WTC11 (cell line): ENCODE results near the gene APCDD1. TPM values are rescaled to one million over a fixed set of nuclear protein-coding genes. Genes with fewer than 3 reads are reported as not detected.

Source experiments
- ATAC-seq: fragments of 200-7000 bp; cut with Tn5 transposase; 2 replicates; pipeline ENCODE4 v1.10.0; 2021; ENCODE audit warnings: mild to moderate bottlenecking, moderate library complexity
- CTCF ChIA-PET: fragments of 300-600 bp; sonication (Branson Sonifier 250); formaldehyde crosslinking; loops from one replicate; lab custom pipeline; 2021; ENCODE audit warnings: antibody characterized with exemption; lab: Charles Lee
- POLR2A ChIA-PET: fragments of 350-600 bp; sonication (Branson Sonifier 250); formaldehyde crosslinking; loops from one replicate; lab custom pipeline; 2021; ENCODE audit warnings: antibody characterized with exemption; lab: Charles Lee
- DNase-seq: peaks from one replicate; pipeline ENCODE4 v3.0.0; 2021; ENCODE audit warnings: low spot score
- H3K27ac Mint-ChIP-seq: 2 replicates; pipeline ENCODE4 v1.8.0; 2021; ENCODE audit warnings: mixed read lengths
- H3K27me3 Mint-ChIP-seq: 2 replicates; pipeline ENCODE4 v1.8.0; 2021; ENCODE audit warnings: low read depth, mild to moderate bottlenecking, moderate library complexity, mixed read lengths
- H3K36me3 Mint-ChIP-seq: 2 replicates; pipeline ENCODE4 v1.8.0; 2021; ENCODE audit warnings: mixed read lengths
- H3K4me1 Mint-ChIP-seq: 2 replicates; pipeline ENCODE4 v1.8.0; 2022; ENCODE audit warnings: mixed read lengths
- H3K4me3 Mint-ChIP-seq: 2 replicates; pipeline ENCODE4 v1.8.0; 2021; ENCODE audit warnings: mild to moderate bottlenecking, moderate library complexity, mixed read lengths
- H3K9me3 Mint-ChIP-seq: 2 replicates; pipeline ENCODE4 v1.8.0; 2021; ENCODE audit warnings: mixed read lengths
- ATF2 ChIP-seq: sonication (generic); formaldehyde crosslinking; IDR thresholded peaks from 2 replicates; pipeline ENCODE4 v1.8.1; 2022; ENCODE audit warnings: low read depth, missing genetic modification reagents, borderline replicate concordance
- CREM ChIP-seq: sonication (generic); formaldehyde crosslinking; IDR thresholded peaks from 2 replicates; pipeline ENCODE4 v1.8.1; 2022; ENCODE audit warnings: mild to moderate bottlenecking, missing genetic modification reagents, moderate library complexity
- E2F1 ChIP-seq: sonication (generic); formaldehyde crosslinking; IDR thresholded peaks from 2 replicates; pipeline ENCODE4 v1.8.0; 2022; ENCODE audit warnings: mild to moderate bottlenecking, missing genetic modification reagents
- ELF4 ChIP-seq: sonication (generic); formaldehyde crosslinking; IDR thresholded peaks from 2 replicates; pipeline ENCODE4 v1.8.1; 2022; ENCODE audit warnings: low read depth, mild to moderate bottlenecking, moderate library complexity, missing genetic modification reagents
- FOXK1 ChIP-seq: sonication (generic); formaldehyde crosslinking; IDR thresholded peaks from 2 replicates; pipeline ENCODE4 v1.8.0; 2022; ENCODE audit warnings: mild to moderate bottlenecking, moderate library complexity, missing genetic modification reagents
- HMGA2 ChIP-seq: fragments of 250-450 bp; sonication (Bioruptor Pico); IDR thresholded peaks from 2 replicates; pipeline ENCODE4 v1.4.0; 2021; ENCODE audit warnings: mild to moderate bottlenecking, moderate library complexity
- IRF1 ChIP-seq: sonication (generic); formaldehyde crosslinking; IDR thresholded peaks from 2 replicates; pipeline ENCODE4 v1.8.0; 2023; ENCODE audit warnings: missing genetic modification reagents
- IRF2 ChIP-seq: sonication (generic); formaldehyde crosslinking; IDR thresholded peaks from 2 replicates; pipeline ENCODE4 v1.8.0; 2022; ENCODE audit warnings: low read depth, missing genetic modification reagents, borderline replicate concordance
- NFE2L1 ChIP-seq: sonication (generic); formaldehyde crosslinking; IDR thresholded peaks from 2 replicates; pipeline ENCODE4 v1.8.1; 2023; ENCODE audit warnings: missing genetic modification reagents
- NFYB ChIP-seq: sonication (generic); formaldehyde crosslinking; conservative IDR thresholded peaks from 2 replicates; pipeline ENCODE4 v1.8.0; 2022; ENCODE audit warnings: low read depth, missing genetic modification reagents
- PRRX2 ChIP-seq: fragments of 250-450 bp; sonication (Bioruptor Pico); IDR thresholded peaks from 2 replicates; pipeline ENCODE4 v1.8.0; 2021; ENCODE audit warnings: mild to moderate bottlenecking
- TEAD4 ChIP-seq: sonication (generic); formaldehyde crosslinking; IDR thresholded peaks from 2 replicates; pipeline ENCODE4 v1.8.0; 2022; ENCODE audit warnings: mild to moderate bottlenecking, missing genetic modification reagents
- ZNF232 ChIP-seq: sonication (generic); formaldehyde crosslinking; IDR thresholded peaks from 2 replicates; pipeline ENCODE4 v1.8.0; 2022; ENCODE audit warnings: mild to moderate bottlenecking, missing genetic modification reagents
- ZNF281 ChIP-seq: sonication (generic); formaldehyde crosslinking; IDR thresholded peaks from 2 replicates; pipeline ENCODE4 v1.8.0; 2023; ENCODE audit warnings: mild to moderate bottlenecking, missing genetic modification reagents
- ZNF671 ChIP-seq: fragments of 250-450 bp; sonication (Bioruptor Pico); IDR thresholded peaks from 2 replicates; pipeline ENCODE4 v1.8.0; 2021; ENCODE audit warnings: mild to moderate bottlenecking
- total RNA-seq: library from RNA; stranded (reverse); gene quantifications from 3 replicates; pipeline ENCODE4 v1.2.3, GENCODE V29; 2021
- TF ChIP-seq, protein P1 (sequence below): sonication (generic); formaldehyde crosslinking; IDR thresholded peaks from 2 replicates; pipeline ENCODE4 v1.8.1; 2023; ENCODE audit warnings: mild to moderate bottlenecking, moderate library complexity, missing genetic modification reagents
- TF ChIP-seq, protein P2 (sequence below): sonication (generic); formaldehyde crosslinking; IDR thresholded peaks from 2 replicates; pipeline ENCODE4 v1.8.1; 2023; ENCODE audit warnings: mild to moderate bottlenecking, missing genetic modification reagents, moderate library complexity
- TF ChIP-seq, protein P3 (sequence below): fragments of 250-450 bp; sonication (Bioruptor Pico); IDR thresholded peaks from 2 replicates; pipeline ENCODE4 v2.1.2; 2022; ENCODE audit warnings: mild to moderate bottlenecking, moderate library complexity
- TF ChIP-seq, protein P4 (sequence below): sonication (generic); formaldehyde crosslinking; IDR thresholded peaks from 2 replicates; pipeline ENCODE4 v1.8.1; 2023; ENCODE audit warnings: mild to moderate bottlenecking, missing genetic modification reagents, borderline replicate concordance

APCDD1 gene
- total RNA-seq, 1 experiment from 2014 or later, result 7.1 TPM

DNA sequence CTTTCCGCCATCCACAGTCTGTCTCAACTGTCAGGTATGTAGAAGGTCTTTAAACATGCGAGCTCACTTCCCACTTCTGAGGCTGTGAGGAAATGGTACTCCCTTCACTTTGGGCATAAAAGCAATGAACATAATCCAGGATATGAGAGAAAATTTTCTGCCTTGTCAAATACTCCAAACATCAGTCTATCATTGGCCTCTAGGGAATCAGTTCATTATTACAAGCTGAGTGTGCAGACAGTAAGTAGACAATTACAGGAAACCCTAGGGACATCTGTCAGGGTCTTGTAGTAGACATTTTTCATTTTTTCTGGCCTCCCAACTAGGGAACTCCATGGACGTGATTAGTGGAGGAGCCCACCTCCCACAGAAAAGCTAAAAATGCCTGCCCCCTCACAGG lies 13.6 kb upstream of the APCDD1 start:
- Mint-ChIP-seq H3K4me1 (peaks cover 7% of the 10 kb centered on the region), H3K4me3 (no peak overlapping the region), H3K9me3 (no peaks in the 10 kb centered on the region), H3K36me3 (no peaks in the 10 kb centered on the region), H3K27me3 (no peaks in the 10 kb centered on the region), H3K27ac (no peak overlapping the region)
- no peak for DNase-seq
- CTCF ChIA-PET, result interaction anchor here (1.2 kb wide), 1 partner anchor 13 kb away, joined by 4 read pairs; the partner anchor contains the start of gene APCDD1
- POLR2A ChIA-PET, result no interaction called here
- TF ChIP-seq PRRX2 (no peak), IRF2 (no peak), E2F1 (CRISPR knock-in tag) (no peak), NFE2L1 (CRISPR knock-in tag) (no peak), ZNF671 (CRISPR knock-in tag) (no peak), IRF1 (CRISPR knock-in tag) (no peak), ATF2 (CRISPR knock-in tag) (no peak), ELF4 (CRISPR knock-in tag) (no peak), FOXK1 (CRISPR knock-in tag) (no peak), CREM (CRISPR knock-in tag) (no peak), TEAD4 (CRISPR knock-in tag) (no peak), HMGA2 (CRISPR knock-in tag) (no peak), NFYB (CRISPR knock-in tag) (no peak), ZNF281 (CRISPR knock-in tag) (no peak), ZNF232 (CRISPR knock-in tag) (no peak)
- TF ChIP-seq, protein P1, sequence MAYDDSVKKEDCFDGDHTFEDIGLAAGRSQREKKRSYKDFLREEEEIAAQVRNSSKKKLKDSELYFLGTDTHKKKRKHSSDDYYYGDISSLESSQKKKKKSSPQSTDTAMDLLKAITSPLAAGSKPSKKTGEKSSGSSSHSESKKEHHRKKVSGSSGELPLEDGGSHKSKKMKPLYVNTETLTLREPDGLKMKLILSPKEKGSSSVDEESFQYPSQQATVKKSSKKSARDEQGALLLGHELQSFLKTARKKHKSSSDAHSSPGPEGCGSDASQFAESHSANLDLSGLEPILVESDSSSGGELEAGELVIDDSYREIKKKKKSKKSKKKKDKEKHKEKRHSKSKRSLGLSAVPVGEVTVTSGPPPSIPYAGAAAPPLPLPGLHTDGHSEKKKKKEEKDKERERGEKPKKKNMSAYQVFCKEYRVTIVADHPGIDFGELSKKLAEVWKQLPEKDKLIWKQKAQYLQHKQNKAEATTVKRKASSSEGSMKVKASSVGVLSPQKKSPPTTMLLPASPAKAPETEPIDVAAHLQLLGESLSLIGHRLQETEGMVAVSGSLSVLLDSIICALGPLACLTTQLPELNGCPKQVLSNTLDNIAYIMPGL (CRISPR knock-in tag), result no peak
- TF ChIP-seq, protein P2, sequence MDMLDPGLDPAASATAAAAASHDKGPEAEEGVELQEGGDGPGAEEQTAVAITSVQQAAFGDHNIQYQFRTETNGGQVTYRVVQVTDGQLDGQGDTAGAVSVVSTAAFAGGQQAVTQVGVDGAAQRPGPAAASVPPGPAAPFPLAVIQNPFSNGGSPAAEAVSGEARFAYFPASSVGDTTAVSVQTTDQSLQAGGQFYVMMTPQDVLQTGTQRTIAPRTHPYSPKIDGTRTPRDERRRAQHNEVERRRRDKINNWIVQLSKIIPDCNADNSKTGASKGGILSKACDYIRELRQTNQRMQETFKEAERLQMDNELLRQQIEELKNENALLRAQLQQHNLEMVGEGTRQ, result no peak
- TF ChIP-seq, protein P3, sequence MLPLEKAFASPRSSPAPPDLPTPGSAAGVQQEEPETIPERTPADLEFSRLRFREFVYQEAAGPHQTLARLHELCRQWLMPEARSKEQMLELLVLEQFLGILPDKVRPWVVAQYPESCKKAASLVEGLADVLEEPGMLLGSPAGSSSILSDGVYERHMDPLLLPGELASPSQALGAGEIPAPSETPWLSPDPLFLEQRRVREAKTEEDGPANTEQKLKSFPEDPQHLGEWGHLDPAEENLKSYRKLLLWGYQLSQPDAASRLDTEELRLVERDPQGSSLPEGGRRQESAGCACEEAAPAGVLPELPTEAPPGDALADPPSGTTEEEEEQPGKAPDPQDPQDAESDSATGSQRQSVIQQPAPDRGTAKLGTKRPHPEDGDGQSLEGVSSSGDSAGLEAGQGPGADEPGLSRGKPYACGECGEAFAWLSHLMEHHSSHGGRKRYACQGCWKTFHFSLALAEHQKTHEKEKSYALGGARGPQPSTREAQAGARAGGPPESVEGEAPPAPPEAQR, result no peak
- TF ChIP-seq, protein P4, sequence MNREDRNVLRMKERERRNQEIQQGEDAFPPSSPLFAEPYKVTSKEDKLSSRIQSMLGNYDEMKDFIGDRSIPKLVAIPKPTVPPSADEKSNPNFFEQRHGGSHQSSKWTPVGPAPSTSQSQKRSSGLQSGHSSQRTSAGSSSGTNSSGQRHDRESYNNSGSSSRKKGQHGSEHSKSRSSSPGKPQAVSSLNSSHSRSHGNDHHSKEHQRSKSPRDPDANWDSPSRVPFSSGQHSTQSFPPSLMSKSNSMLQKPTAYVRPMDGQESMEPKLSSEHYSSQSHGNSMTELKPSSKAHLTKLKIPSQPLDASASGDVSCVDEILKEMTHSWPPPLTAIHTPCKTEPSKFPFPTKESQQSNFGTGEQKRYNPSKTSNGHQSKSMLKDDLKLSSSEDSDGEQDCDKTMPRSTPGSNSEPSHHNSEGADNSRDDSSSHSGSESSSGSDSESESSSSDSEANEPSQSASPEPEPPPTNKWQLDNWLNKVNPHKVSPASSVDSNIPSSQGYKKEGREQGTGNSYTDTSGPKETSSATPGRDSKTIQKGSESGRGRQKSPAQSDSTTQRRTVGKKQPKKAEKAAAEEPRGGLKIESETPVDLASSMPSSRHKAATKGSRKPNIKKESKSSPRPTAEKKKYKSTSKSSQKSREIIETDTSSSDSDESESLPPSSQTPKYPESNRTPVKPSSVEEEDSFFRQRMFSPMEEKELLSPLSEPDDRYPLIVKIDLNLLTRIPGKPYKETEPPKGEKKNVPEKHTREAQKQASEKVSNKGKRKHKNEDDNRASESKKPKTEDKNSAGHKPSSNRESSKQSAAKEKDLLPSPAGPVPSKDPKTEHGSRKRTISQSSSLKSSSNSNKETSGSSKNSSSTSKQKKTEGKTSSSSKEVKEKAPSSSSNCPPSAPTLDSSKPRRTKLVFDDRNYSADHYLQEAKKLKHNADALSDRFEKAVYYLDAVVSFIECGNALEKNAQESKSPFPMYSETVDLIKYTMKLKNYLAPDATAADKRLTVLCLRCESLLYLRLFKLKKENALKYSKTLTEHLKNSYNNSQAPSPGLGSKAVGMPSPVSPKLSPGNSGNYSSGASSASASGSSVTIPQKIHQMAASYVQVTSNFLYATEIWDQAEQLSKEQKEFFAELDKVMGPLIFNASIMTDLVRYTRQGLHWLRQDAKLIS (CRISPR knock-in tag), result no peak
- ATAC-seq, result no peak
